ENCODE measurements around the gene TUFT1.
"Not testable (repeated sequence)": the region's sequence is repeated elsewhere in the genome, so short reads cannot be mapped to it uniquely, and the experiment has no call there.

Gene TUFT1

GRCh38 chr1:151618003-151618402 lies 77.9 kb downstream of the TUFT1 start:
- DNase-seq (ENCODE audit: low read depth), result no peak

GRCh38 chr1:151618470-151618869 lies 78.4 kb downstream of the TUFT1 start:
- DNase-seq (ENCODE audit: low read depth), result no peak

GRCh38 chr1:151618996-151619395 lies 78.9 kb downstream of the TUFT1 start:
- DNase-seq (ENCODE audit: low read depth), result not testable (repeated sequence)

DNA sequence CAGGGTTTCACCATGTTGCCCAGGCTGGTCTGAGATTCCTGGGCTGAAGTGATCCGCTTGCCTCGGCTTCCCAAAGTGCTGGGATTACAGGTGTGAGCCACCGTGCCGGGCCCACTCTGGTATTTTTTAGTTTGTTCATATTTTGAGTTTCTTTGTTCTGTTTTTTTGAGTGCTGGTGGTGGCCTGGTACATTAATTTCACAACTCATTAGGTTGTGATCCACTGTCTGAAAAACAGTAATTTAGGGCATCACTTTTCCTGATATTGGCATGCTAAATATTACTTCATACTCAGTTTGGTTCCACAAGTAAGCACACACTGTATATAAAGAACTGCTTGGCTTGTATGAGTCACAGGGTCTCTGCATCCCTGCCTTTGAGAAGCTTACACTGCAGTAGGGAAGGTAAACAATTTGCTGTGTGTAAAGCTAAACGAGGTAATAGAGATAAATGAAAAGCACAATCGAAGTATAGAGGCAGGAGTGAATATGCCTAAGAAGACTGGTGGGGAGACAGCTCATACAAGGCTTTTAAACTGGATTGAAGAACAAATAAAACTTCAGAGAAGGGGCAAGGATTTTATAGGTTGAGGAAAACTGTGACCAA lies 79.5 kb downstream of the TUFT1 start:
- DNase-seq (ENCODE audit: low read depth), result no peak

DNA sequence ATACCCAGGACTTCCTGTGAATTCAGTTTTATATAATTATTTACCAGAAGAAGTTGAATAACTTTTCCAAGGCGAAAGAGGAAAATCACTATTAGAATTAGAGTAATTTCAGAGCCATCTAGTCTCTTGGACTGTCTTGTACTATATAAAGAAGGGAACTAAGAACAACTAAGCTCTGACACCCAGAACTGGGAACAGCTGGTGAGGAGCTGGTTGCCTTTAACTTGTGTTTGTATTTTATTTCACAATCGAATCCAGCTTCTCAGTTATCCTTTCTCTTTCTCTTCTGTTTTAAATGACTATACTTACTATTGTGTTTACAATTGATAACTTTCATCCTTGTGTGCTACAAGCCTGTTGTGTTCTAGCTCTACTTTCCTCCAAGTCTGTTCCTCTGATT lies 80.2 kb downstream of the TUFT1 start:
- no peak for DNase-seq (ENCODE audit: low read depth)

- DNase-seq (ENCODE audit: low read depth), result no peak
Observed at GRCh38 chr1:151621351-151621750, 81.2 kb downstream of the TUFT1 start.

DNA sequence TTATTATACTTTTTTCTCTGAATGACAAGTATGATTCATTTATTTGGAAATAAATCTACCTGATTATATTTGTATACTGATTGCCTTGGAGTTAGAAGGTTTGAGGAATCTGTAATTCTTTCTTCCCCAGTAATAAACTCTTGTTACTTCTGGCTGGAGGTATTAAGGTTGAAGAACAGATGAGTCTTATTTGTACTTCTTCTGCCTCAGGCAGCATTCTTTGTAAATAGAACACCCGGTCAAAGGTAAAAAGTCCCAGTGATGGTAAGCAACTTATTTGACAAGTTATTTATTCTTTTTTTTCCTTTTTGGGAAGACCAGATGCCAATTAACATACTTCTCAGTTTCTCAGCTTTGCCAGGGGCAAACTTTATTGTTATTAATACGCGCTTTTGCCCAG lies 84.7 kb downstream of the TUFT1 start:
- no peak for DNase-seq (ENCODE audit: low read depth)

DNA sequence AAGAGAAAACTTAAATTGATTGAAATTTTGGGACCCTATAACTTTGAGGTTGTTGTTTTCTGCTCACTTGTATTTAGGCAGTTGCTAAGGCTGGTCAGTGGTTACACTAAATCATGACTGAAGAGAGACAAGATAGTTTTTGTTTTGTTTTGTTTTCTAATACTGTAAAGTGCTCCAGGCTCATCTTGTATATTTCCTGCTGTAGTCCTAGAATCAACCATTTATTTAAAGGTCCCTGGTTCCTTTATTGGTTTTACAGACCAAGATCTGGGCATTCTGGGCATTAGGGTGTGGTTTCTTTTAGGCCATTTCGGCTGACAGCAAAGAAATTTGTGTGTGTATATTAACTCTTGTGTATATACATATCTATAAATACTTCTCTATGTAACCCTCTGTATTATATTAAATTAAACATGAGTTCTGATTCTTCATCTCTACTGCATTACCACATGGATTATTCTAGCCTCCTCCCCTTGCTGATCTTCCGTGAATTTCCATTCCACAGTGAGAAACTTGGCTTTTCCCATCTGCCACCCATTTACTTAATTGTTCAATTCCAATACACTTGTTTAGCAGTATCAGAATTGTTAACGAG lies 86.7 kb downstream of the TUFT1 start:
- no peak for DNase-seq (ENCODE audit: low read depth)

DNA sequence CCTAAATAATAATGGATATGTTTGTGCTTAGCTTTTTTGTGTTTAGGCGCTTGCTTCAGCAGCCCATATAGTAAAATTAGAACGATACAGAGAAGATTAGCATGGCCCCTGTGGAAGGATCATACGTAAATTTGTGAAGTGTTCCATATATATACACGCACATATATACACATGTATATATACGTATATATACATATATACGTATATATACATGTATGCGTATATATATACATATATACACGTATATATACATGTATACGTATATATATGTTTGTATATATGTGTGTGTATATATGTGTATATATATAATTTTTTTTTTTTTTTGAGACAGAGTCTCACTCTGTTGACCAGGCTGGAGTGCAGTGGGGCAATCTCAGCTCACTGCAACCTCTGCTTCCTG lies 89.2 kb downstream of the TUFT1 start:
- no peak for DNase-seq (ENCODE audit: low read depth)
